ENCODE data around the gene LDHAL6B. TPM values are rescaled to one million over a fixed set of nuclear protein-coding genes. Genes with fewer than 3 reads are reported as not detected.

LDHAL6B gene
- 0.05 TPM in 1 of 5 replicates, not detected in the others for total RNA-seq (2022; extraction: Qiagen RNA extraction)

GRCh38 chr15:59206623-59207183 lies at the start of gene LDHAL6B:
Gene LDHAL6B (plus strand): TSS chr15:59206843. CDS start chr15:59206941, 98 bp downstream.

Other genes with a start within 250 kb of the LDHAL6B start
- 17.2 to 32.4 TPM (median 27.4 TPM) in 5 replicates for gene RNF111, start 219.2 kb upstream of the LDHAL6B start, total RNA-seq (2022; extraction: Qiagen RNA extraction)
- 89.9 to 101 TPM (median 95.6 TPM) in 5 replicates for gene CCNB2, start 101.7 kb upstream of the LDHAL6B start, total RNA-seq (2022; extraction: Qiagen RNA extraction)
- 235 to 423 TPM (median 355 TPM) in 5 replicates for gene MYO1E, start 166.0 kb downstream of the LDHAL6B start, total RNA-seq (2022; extraction: Qiagen RNA extraction)
- 9.7 to 14.8 TPM (median 13.1 TPM) in 5 replicates for gene FAM81A, start 231.3 kb downstream of the LDHAL6B start, total RNA-seq (2022; extraction: Qiagen RNA extraction)

Data from A549 treated with dexamethasone at 1 μM for 4 hours (cell line).